SH-SY5Y (cell line): ENCODE data around the gene GTF2A1L.

ENCODE experiments used
- GATA2 ChIP-seq: IDR thresholded peaks from 2 replicates; pipeline ENCODE4 v1.6.1; 2011; ENCODE audit warnings: mild to moderate bottlenecking, low read depth, low read length
- GATA3 ChIP-seq: IDR thresholded peaks from 2 replicates; pipeline ENCODE4 v1.6.1; 2011; ENCODE audit warnings: low read depth, mild to moderate bottlenecking, low read length, moderate library complexity

DNA sequence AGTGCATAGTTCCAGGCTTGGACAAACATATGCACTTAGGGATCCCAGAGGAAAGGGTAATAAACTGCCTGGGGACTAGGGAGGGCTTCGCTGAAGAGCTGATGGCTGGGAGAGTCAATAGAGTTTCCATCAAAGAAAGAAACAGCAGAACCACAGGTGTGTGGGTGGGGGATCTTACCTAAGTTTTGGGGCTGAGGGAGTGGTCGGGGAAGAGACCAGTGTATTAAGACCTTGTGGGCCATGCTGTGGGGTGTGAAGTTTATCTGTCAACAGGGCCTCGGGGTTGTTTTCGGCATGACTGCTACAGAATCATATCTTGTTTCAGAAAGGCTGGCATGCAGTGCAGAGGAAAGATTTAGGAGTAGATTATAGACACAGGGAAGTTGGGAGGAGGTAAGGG, 31.2 kb upstream of the GTF2A1L start:
- TF ChIP-seq GATA3 (no peak), GATA2 (no peak)
